ENCODE measurements around the gene PDK3.

GRCh38 chrX:24443918-24444317 lies 21.2 kb upstream of the PDK3 start:
- TF ChIP-seq POLR2AphosphoS5 (IDR thresholded peaks at IDR 0.05) (no peak), CTCF (IDR thresholded peaks at IDR 0.05) (no peak), EP300 (IDR thresholded peaks at IDR 0.05) (no peak)
